ENCODE measurements around the gene RRM2. TPM values are rescaled to one million over a fixed set of nuclear protein-coding genes. Genes with fewer than 3 reads are reported as not detected.
A peak's percentile ranks its signal among the peaks of the same experiment; 100 is the strongest.

Gene RRM2
- total RNA-seq, 1 donor from 2014 or later: 58.2 TPM

DNA sequence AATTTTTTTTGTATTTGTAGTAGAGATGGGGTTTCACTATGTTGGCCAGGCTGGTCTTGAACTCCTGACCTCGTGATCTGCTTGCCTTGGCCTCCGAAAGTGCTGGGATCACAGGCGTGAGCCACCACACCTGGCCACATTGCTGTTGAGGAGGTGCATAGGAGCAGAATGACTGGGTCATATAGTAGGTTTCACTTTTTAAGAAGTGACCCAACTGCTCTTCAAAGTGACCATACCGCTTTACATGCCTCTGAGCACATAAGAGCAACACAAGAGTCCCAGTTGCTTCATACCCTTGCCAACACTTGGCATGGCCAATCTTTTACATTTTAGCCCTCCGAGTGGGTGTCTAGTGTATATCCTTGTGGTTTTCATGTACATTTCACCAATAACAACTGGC, 28.9 kb downstream of the RRM2 start:
- no peak for DNase-seq (ENCODE audit: low read depth, low spot score)

DNA sequence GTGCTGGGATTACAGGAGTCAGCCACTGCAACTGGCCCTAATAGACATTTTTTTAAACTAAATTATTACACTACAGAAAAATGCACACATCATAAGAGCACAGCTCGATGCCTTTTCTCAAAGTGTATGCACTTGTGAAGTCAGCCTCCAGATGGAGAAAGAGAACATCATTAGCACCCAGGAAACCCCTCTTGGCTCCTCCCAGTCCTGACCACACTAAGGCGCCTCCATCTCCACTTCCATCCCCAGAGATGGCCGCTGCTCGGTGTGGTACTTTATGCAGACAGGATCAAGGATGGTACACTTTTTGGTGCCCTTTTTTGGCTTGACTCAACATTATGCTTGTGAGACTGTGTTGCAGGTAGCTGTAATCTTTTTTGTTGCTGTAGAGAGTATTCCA, 34.8 kb downstream of the RRM2 start:
- no peak for DNase-seq (ENCODE audit: low read depth, low spot score)

DNA sequence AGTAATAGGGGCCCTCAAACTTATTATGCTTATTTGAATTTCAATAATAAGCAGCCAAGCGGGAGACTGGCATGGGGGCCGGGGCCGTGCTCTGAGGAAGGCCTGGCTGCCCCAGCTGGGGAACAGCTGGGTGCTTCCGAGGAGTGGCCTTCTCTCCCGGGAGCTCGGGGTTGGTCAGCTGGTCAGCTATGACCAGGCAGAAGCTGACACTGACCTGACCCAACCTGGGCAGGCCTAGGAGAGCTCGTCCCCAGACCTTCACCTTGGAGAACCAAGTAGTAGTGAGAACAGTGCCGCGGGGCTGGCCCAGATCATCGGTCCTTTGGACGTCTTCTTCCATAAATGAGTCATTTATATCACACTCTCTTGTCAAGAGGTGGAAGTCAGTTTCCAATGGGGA, 36.1 kb downstream of the RRM2 start:
- no peak for DNase-seq (ENCODE audit: low read depth, low spot score)

DNA sequence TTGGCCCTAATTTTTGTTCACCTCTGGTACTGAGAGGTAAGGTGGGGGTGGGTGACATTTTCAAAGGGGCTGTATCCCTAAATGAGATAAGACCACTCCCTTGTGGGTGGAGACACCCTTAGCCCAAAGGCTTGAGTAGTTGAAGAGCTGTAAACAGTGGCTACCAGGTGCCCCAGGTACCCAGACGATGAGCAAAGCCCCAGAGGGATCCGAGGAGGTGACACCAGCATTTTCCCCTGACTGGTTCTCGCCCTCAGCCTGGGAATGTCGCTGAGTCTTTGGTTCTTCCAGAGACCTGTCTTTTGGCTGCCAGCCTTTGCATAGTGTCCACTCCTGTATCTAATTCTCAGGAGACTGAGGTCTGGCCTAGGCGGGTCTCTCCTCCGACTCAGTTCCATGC, 36.5 kb downstream of the RRM2 start:
- DNase-seq (ENCODE audit: low read depth, low spot score): no peak

DNA sequence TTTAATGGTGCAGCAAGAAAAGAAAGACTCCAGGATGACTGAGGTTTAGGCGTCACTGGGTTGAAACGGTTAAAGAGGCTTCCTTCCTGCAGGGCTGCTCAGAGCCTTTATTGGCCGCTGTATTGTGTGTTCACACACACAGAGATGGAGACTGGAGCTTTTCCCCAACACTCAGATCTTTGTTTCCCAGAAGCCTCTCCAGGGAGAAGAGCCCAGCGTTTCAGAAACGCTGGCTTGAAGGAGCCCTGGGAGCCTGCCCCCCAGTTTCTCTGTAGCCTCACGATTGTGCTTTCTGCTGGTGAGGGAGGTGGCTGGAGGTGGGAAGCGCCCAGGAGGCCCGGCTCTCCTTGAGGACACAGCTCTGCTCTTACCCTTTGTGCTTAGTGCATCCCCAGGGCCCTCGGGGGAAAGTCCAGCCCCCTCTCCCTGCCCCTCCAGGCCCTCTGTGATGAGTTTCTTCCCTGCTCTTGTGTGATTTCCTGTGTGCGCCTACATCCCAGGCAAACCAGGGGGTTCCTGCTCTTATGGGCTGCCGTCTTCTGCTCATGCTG, 37.1 kb downstream of the RRM2 start:
- DNase-seq (ENCODE audit: low read depth, low spot score): no peak

DNA sequence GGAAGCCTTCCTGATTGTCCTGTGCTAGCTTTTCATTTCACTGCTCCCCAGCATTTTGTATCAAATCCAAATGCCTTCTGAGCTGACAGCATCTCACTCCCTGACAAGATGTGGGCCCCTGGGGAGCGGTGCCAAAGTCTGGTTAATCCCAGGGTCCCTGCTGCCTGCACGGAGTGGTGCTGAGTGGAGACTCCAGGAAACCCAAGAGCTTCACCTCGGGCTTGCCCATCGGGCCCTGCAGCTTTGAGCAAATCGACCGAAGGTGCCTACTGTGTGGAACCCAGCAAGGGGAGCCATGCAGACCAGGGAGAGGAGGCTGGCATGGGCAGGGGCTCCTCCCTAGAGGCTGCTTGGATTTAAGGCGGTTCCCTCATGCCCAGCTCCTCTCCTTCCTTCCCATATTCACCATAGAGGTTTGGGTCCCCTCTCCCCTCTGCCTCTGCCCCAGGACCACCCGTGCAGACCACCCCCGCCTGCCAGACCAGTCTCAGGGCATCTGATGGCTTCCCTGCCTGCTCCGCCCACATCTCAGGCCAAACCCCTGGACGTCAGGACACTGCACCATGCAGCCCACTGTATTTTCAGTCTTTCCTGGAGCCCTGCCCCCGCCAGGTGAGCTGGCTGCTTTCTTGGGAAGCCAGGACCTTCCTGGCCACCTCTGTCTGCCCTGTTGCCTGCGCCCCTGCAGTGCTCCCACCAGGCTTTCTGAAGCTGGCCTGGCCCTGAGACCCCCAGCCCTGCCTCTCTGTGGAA, 37.8 kb downstream of the RRM2 start:
- no peak for DNase-seq (ENCODE audit: low read depth, low spot score)

DNA sequence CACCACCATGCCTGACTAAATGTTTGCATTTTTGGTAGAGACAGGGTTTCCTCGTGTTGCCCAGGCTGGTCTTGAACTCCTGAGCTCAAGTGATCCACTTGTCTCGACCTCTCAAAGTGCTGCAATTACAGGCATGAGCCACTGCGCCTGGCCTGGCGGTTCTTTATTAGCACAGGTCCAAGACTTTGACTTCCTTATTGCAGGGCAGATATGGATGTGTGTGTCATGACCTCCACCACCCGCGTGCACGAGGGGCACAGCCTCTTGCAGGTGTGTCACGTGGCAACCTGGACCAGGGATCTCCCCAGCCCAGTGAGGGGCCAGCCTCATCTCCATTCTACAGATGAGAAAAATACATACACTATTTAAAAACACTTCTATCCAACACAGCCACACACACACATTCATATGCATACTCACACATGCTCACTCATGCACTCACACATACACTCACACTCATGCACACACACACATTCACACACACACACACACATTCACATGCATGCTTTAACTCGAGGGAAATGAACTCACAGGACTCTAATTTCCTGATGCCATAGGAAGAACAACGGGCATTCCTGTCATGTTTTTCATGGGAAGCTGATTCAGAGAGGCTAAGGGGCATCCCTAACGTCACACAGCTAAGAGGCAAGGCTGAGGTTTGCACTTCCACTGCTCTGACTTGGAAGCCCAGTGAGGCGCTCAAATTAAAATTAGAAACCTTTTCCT, 38.8 kb downstream of the RRM2 start:
- peak; percentile 87 for DNase-seq (ENCODE audit: low read depth, low spot score)

DNA sequence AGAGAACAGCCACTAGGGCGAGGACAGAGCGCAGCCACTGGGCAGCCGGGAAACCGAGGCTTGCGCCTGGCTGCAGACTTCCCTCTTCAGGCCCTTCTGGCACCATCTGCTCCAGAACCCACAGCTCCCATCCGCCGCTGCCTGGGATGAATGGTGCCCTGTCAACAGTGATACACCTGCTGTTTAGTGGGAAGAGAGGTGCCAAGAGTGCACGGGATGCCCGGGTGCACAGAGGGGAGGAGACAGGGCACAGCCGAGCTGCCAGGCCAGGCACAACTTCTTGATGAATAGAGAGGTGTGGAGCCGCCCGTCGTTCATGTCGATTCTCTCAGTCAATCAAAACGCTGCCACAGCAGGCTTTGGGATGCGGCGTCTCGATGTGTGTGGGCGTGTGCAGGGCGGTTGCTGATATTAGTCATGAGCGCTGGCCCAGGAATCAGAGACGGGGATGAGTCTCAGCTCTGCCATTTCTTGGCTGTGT, 39.5 kb downstream of the RRM2 start:
- no peak for DNase-seq (ENCODE audit: low read depth, low spot score)

DNA sequence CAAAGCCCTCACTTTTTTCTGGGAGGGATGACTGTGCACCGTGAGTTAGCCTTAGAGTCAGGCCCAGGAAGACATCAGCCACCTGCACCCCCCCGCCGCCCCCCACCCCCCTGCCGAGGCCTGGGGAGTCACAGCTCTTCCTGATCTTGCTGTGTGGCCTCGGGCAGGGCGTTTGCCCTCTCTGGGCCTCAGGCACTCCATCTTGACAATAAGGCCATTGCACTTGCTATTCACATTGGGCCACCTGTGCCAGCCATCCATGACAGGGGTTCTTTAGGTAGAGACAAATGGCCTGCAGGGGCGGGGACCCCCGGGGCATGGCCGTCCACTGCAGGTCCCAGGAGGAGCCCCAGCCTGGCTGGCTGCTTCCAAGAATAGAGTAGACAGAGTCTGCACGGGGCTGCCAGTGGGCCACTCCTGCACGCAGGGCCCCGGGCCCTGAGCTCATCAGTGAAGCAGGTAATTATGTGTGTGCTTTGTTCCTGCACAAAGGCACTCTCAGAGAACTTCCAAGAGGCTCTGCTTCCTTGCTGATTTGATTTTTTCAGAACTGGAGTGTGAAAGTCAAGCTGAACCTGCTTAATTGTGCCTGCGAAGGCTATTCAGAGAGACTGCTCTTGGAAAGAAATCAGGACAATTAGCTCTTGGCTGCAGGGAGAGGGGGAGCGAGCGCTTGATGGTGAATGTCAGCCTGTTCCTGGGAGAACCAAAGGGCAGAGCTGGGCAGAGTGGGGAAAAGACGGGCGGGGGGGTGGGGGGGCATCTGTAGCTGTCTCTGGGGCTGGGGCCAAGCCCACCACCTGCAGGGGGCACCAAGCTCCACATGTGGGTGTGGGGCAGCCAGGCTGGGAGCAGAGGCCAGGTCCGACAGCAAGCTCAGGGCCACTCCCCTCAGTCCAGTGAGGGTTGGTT, 40.3 kb downstream of the RRM2 start:
- no peak for DNase-seq (ENCODE audit: low read depth, low spot score)

DNA sequence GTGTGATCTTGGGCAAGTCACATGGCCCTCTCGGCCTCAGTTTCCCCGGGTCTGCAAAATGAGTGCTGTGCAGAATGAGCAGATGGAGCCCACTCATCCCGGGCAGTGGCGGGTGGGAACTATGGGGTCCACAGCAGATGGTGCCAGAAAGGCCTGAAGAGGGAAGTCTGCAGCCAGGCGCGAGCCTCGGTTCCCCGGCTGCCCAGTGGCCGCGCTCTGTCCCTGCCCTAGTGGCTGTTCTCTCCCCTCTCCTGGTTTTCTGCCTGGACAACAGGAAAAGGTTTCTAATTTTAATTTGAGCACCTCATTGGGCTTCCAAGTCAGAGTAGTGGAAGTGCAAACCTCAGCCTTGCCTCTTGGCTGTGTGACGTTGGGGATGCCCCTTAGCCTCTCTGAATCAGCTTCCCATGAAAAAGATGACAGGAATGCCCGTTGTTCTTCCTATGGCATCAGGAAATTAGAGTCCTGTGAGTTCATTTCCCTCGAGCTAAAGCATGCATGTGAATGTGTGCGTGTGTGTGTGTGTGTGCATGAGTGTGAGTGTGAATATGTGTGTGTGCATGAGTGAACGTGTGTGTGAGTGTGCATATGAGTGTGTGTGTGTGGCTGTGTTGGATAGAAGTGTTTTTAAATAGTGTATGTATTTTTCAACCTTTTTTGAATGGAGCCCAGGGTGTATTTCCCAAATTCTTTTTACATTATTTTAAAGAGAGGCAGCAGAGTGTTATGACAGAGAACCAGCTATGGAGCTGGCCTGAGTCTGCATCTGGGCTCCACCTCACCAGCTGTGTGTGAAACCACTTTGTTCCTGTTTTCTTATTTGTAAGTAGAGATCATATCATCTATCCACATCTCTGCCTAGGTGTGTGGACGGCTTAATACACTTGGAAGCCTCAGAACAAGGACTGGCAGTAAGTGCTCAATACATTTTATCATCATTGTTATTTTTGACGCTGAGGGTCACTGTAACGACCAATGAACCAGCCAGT, 41.3 kb downstream of the RRM2 start:
- DNase-seq (ENCODE audit: low read depth, low spot score): peak; percentile 70

DNA sequence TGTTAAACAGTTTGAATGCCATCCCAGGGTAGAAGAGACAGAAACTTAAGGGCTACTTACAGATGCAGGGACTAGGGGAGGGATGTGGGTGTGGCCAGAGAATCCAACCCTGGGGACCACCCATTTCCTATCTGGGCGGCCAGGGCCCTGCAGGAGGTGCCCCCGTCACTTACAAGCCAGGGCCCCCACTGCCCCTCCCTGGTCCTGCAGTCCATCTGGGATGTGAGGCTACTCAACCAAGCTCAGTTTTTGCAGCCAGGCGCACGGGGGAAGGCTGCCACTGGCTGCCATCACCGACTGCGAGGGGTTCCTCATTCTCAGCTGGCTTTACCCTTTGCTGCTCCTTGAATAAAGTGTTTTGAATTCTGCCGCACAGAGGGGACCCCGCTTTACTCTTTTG, 42.1 kb downstream of the RRM2 start:
- DNase-seq (ENCODE audit: low read depth, low spot score): no peak

DNA sequence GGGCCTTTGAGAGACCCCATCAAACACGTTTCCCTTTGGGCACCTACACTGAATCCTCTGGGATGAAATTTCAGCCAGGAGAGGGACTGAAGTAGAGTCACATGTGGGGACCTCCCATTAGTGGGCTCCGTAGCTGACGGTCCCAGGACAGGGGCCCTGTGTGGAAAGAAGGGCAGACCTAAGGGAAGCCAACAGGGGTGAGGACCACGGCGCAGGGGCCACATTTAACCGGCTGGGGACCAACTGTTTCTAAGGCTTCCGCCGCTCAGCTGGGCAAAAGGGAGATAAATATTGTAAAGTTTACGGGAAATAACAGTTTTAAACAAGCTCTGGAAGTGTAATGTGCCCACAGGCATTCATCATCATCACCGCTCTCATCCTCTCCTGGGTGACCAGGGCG, 42.7 kb downstream of the RRM2 start:
- no peak for DNase-seq (ENCODE audit: low read depth, low spot score)

DNA sequence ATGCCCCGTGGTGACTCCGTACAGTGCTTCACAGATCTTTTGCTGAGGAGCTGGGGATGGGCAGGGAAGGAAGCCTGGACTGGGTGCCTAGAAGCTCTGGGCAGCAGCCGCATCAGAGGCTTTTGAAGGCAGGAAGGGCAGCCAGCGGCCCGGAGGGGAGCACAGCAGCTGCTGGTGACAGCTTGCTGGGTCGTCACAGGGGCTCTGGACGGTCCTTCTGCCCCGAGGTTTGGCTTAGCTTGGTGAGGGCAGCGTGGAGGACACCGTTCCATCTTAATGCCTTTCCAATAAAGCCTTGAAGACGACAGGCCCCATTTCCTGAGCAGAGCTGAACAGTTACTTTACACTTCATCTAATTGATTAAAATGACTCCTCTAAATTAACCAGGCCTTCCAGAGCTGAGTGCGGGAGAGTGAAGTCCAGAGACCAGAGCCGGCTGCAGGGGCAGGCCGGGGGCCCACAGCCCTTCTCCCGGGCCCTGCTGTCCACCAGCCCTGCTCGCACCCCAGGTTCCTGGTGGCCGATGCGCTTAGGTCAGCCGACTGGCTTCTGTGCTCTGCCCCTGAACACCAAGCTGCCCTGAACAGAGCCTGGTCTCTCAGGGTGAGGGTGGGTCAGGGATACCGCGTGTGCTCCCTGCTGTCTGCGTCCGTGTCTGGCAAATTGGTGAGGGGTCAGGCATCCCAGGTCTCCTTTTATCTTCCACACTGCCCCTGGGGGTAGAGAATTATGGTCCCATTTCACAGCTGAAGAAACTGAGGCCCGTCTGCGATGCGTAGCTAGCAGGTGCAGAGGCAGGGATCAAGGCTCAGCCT, 43.5 kb downstream of the RRM2 start:
- no peak for DNase-seq (ENCODE audit: low read depth, low spot score)

DNA sequence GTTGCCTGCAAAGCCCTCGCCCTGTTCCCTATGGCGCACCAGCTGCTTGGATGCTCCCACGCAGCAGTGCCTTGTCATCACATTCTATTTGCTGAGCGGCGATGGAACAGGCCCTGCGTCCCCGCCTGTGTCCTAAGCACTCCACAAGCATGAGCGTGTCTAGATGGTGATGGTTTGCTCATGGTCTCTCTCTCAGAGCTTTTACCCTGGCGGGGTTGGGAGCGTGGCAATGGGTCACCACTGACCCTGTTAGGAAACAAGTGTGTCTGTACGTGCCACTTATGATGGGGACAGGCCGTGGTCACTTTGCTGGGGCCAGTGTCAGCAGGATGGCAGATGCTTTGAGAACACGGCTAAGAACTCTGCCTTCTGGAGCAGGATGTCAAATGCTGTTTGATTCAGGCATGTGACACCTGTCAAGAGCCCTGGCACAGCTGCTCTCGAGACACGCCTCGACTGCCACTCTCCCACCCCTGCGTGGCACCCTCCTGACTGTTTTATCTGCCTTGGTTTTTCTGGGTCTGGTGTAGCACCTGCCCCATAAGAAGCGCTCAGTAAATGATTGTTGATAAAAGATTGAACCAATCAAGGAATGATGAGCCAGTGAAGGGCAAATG, 44.2 kb downstream of the RRM2 start:
- DNase-seq (ENCODE audit: low read depth, low spot score): no peak

DNA sequence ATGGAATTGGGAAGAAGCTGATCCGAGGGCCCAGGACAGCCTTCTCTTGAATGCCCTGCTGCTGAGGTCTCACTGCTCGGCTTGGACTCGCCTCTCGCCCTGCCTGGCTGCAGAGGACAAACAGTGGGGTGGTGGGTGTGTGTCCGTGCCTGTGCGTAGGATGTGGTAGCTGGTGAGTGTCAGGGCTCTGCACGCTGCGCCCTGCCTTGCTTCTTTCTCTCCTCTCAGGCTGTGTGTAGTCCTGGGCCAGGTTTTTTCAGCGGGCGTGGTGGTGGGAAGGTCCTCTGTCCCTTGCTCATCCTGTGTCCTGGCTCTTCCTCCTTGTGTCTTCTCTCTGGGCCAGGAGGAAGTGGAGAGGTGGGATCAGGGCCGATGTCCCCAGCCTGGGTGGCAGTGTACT, 44.8 kb downstream of the RRM2 start:
- DNase-seq (ENCODE audit: low read depth, low spot score): no peak

DNA sequence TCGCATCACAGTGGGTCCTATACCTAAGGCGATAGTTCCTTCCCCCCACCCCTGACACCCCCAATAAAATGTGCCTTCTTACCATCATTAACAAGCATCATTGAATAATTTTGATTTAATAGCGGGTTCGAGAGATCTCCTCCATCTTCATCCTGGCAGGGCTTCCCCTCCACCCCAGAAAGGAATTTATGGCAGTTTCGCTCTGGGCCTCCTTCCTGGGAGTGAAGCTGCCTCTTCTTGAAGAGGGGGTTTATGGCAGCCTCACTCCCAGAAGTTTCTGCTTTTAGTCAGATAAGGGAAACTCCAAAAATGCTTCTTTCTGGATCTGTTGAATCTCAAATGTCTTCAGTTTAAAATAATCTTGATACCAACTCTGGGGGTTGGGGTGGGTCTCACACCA, 45.7 kb downstream of the RRM2 start:
- DNase-seq (ENCODE audit: low read depth, low spot score): no peak

DNA sequence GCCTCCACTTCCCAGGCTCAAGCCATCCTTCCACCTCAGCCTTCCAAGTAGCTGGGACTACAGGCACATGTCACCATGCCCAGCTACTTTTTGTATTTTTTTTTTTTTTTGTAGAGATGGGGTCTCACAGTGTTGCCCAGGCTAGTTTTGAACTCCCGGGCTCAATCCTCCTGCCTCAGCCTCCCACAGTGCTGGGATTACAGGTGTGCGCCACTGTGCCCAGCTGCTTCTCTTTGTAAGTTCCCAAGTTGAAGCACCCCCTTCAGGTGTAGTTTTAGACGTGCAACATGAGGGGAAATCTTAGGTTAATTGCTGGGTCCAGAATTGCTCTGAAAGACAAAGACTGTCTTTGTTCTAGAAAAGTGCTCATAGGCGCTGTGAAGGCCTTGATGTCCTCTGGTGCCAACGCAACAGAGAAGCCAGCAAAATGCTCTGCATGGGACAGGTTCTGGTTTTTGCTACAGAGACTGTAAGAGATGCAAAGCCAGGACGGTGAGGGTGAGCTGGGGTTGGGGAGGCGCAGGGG, 46.6 kb downstream of the RRM2 start:
- no peak for DNase-seq (ENCODE audit: low read depth, low spot score)

DNA sequence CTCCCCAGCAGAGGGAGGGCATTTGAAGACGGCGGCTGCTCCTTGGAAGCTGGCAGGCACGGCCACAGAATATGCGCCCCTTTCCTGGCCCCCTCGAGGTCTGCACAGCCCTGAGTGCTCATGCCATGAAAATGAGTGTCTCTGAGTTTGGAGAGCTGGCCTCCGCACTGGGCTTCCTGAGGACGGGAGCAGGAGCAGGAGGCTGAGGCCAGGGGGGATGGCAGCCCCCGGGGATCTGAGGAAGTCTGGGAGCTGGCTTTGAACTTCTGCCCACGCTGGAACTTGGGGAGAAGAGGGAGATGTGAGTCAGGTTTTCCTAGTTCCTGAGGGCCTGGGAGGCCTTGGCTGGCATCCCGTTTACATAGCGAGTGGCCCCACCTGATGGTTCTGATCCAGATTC, 47.0 kb downstream of the RRM2 start:
- no peak for DNase-seq (ENCODE audit: low read depth, low spot score)

DNA sequence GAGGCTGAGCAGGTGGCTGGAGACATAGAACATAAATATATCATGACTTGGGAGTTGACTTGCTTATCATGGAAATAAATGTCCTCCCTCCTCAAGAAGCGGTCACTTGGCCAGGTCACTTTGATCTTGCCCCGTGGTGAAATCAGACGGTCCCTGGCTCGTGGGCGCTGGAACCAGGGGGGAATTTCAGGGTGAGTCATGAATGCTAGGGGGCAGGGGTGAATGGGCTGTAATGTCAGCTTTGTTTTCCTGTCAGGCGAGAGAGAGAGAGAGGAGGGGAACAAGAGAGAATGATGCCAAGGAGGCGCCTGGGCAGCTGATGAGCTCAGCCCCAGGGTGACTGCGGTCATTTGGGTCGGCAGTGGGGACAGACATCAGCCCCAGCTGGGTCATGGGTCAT, 47.7 kb downstream of the RRM2 start:
- no peak for DNase-seq (ENCODE audit: low read depth, low spot score)
